Activated CD4-positive, alpha-beta T cell treated with anti-CD3 and anti-CD28 coated beads, Interleukin-2, Interleukin-6, amounts not matched to agents 100 ng/mL and 50 ng/mL, durations not matched to agents 16 hours and 8 hours (primary cell): Measurements from ENCODE around the gene RNF130.
"Not testable (repeated sequence)": the region's sequence is repeated elsewhere in the genome, so short reads cannot be mapped to it uniquely, and the experiment has no call there.

Experiments
- DNase-seq: peaks from one replicate; pipeline ENCODE4 v3.0.0-alpha.2; 2020

RNF130 gene

GRCh38 chr5:180101451-180102105 lies 30.0 kb upstream of the RNF130 start:
- DNase-seq, result no peak

GRCh38 chr5:180100621-180101450 lies 29.3 kb upstream of the RNF130 start:
- no peak for DNase-seq

DNA sequence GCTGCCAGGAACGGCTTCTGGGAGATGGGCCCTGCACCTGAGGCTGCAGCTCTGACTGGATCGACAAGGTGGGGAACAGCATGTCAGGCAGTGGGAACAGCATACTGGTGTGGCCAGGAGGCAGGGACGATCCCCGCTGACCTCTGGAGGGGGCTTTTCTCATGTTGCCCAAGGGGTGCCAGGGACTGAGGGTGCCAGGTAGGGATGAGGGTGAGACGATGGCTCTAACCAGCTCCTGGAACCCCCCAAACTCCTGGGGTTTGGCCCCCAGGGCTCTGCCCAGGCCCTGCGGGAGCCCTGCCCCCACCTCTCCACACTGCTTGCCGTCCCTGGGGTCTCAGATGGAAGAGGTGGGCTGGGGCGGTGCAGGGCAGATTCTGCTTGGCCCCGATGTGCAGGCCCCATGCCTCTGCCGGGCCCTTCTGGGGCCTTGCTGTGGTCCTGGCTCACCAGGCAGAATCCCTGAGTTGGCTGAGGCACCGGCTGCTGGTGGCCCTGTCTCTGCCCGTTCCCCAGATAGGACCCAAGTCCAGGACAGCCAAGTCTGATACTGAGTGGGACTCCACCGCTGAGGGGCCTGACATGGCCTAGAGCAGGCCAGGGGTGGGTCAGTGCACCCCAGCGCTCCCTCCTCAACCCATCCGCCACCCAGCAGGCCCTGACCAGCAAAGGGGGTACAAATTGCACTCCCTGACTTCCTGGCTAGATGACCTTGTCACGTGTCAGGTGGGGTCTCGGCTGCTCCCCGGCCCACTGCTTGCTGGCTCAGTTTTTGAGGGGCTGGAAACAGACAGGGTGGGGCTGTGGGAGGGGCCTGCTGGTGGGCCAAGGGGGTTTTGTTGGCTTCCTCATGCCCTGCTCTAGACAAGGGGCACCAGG lies 28.4 kb upstream of the RNF130 start:
- DNase-seq, result no peak

DNA sequence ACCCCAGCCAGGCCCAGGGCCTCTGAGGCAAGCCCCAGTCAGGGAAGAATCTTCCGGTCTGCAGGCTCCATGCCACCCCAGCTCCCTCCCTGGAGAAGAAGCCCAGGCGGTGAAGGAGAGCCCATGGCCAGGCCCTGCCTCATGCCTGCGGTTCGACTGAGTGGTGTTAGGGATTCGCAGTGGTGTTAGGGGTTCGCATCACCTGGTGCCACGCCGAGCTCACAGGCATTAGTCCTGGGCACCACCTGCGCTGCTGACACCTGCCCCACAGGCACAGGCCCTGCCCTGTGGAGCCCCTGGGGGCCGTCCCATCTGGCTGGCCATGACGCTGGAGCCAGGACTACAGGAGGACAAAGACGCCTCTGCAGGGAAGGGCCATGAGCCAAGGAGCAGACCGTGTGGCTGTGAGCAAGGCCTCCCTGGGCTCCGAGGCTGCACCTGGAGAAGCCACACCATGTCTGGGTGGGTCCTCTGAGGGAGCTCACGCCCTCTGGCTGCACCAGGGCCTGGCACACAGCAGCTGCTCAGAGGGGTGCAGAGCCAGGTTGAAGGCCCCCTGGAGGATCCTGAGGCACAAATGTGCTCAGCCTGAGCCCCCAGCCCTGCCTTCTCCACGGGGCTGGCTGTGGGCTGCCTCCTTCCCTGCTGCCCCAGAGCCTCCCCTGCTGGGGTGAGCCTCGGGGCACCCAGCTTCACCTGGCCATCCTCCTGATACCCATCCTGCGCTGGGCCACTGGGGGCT lies 27.6 kb upstream of the RNF130 start:
- no peak for DNase-seq

DNA sequence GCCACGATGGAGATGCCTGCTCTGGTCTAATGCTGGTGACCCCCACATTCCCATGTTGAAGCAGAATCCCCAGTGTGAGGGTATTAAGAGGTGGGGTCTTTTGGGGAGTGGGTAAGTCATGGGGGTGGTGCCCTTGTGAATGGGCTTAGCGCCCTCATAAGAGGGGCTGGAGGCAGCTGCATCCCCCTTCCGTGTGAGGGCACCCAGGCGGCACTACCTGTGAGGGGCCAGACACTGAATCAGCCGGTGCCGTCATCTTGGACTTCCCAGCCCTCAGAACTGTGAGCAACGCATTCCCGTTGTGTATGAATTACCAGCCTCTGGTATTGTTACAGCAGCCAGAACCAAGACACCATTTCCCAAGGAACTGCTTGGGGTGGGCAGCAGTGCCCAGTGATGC lies 27.0 kb upstream of the RNF130 start:
- no peak for DNase-seq

DNA sequence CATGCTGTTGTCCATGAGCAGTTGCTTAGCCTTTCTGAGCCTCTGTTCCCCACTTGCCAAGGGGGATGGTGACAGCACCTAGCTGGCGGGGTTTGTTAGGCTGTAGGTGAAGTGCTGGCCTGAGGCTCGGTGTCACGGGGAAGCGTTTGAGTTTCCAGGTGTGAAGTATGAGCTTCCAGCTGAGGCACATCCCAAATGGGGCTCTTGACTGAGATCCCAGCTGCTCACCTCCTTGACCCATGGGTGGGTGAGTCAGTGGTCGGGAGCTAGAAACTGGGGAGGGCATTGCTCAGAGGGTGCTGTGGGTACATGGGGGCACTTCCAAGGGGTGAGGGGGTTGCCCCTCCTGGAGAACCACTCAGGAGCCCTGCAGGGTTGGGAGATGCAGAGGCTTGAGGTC lies 26.4 kb upstream of the RNF130 start:
- no peak for DNase-seq

DNA sequence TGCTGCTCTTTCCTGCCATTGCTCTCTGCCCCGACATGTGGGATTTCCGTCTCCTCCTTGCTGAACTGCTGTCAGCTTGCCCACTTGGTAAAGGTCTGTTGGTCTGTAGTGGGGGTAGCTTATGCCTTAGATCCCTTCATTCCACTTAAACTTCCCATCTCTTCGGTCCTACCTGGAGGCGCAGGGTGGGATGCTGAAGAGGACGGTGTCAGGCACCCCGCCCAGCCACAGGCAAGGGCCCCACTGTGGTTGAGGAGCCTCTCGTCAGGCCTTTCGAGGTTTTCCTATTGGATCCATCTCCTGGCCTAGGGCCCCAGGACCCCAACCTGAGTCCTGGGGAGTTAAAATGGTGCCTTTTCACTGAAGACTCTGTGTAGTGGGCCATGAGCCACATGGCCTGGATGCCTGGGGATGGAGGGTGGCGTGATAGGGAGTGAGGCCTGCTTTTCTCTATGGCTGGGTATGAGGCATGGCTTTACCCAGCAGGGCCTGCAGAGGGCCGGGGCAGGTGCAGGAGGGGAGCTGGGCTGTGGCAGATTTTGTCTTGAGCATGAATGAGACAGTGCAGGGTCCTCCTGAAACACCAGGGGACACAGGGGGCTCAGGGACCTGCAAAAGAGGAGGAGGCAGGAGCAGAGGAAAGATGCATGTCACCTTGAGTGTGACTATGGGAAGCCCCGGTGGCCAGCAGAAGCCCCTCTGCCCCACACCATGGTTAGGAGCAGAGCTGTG lies 25.8 kb upstream of the RNF130 start:
- no peak for DNase-seq

DNA sequence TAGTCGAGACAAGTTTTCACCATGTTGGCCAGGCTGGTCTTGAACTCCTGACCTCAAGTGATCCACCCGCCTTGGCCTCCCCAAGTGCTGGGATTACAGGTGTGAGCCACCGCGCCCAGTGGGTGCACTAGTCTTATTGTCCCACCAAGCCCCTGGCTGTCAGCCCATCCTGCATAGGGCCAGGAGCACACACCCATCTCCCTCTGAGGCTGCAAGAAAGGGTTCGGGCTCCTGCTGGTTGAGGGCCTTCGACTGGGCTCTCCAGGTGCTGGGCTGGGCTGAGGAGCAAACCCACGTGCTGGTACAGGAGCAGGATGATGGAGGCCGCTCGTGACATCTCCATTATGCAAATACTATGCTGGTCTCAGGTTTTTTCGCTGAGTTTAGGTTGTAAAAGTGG lies 25.1 kb upstream of the RNF130 start:
- DNase-seq, result no peak

GRCh38 chr5:180095545-180095944 lies 24.0 kb upstream of the RNF130 start:
- no peak for DNase-seq

- no peak for DNase-seq
These were observed 22.3 kb upstream of the RNF130 start for GRCh38 chr5:180093651-180094382.

DNA sequence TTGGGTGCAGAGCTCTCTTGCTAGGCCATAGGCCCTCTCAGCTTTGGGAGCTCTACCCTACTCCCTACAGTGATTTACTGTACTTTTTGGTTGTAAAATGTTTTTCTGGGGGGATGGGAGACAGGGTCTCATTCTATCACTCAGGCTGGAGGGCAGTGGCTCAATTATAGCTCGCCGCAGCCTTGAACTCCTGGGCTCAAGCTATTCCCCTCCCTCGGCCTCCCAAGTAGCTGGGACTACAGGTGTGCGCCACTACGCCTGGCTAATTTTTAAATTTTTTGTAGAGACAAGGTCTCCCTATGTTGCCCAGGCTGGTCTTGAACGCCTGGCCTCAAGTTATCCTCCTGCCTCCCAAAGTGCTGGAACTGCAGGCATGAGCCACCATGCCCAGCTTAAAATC lies 21.7 kb upstream of the RNF130 start:
- DNase-seq, result no peak

DNA sequence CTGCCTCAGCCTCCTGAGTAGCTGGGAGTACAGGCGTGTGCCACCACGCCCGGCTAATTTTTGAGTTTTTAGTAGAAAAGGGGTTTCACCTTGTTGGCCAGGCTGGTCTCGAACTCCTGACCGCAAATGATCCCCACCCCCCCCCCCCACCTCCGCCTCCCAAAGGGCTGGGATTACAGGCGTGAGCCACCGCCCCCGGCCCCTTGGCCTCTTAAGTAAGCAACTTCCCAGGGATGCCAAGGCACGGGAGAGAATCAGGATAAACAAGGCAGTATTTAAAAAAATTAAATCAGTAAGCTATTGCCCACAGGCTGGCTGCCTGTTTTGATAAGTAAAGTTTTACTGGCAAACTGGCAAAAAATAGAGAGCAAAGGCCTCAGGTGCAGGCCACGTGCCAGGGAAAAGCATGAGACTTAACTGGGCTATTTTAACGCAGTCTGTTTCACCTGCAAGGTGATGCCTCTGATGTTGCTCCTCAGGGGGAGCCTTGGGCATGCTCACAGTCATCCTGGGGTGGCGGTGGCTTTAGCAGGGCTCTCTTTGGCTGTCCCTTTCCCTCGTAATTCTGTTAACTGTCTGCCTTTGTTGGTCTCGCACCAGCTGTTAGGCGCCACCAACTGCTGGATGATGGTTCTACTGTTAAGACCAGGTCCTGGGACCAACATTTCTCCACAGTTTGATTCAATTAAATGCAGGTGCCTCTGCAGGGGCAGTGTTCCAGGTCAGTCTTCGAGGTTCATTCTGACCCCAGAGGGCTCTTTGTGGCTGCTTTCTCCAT lies 19.4 kb upstream of the RNF130 start:
- peak; percentile 8 for DNase-seq

DNA sequence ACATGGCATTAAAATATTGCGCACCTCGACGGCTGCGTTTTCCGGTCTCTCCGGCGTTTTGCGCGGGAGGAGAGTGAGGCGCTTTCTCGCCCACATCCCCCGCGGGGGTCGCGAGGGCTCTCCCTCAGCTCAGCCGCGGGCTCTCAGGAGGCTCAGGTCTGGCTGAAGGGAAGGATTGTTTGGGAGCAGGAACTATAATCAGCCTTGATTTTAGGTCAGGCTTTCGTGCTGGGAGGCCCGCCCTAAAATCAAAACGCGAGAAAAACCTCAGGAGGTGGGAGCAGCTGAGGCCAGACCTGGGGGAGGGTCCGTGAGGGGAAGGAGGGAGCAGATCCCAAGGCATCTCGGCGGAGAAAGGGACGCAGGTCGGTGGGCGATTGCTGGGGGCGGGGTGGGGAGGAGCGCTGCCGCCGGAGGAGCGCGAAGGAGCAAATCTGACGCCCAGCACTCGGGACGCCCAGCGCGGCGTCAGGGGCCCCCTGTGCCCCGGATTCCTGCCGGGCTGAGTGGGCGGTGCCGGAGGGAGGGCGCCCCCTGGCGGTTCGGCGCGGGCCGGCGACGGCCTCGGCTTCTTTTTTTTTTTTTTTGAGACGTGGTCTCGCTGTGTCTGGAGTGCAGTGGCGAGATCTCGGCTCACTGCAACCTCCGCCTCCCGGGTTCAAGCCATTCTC lies 18.7 kb upstream of the RNF130 start:
- DNase-seq, result peak; percentile 78

GRCh38 chr5:180089628-180090027 lies 18.1 kb upstream of the RNF130 start:
- DNase-seq, result not testable (repeated sequence)

DNA sequence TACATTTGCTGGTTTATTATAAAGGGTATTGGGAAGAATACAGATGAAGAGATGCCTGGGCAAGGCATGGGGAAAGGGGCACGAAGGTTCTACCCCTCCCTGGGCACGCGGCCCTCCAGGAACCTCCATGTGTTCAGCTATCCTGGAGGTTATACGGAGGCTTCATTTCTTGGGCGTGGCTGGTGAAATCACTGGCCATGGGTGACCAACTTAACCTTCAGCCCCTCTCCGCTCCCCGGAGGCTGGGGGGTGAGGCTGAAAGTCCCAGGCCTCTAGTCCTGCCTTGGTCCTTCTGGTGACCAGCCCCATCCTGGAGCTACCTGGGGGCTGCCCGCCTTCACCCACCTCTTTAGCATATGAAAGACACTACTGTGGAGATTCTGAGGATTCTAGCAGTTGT lies 17.0 kb upstream of the RNF130 start:
- DNase-seq, result no peak

GRCh38 chr5:180086816-180087399 lies 15.3 kb upstream of the RNF130 start:
- DNase-seq, result no peak

- DNase-seq, result no peak
These were observed 14.3 kb upstream of the RNF130 start for GRCh38 chr5:180085837-180086236.

GRCh38 chr5:180084638-180085561 lies 13.3 kb upstream of the RNF130 start:
- DNase-seq, result no peak
